Caco-2 (cell line): Measurements from ENCODE around the gene MIPEP. TPM values are rescaled to one million over a fixed set of nuclear protein-coding genes. Genes with fewer than 3 reads are reported as not detected.

Experiments used
- BruUV-seq: library from RNA; stranded (reverse); fragments of 400-500 nt; replicated peaks from 2 replicates; lab custom pipeline; 2021; lab: Mats Ljungman, UMichigan
- CTCF ChIA-PET: fragments of 300-600 bp; sonication (Branson Sonifier 250); formaldehyde crosslinking; loops from one replicate; lab custom pipeline; 2022; ENCODE audit warnings: antibody characterized with exemption; lab: Charles Lee
- POLR2A ChIA-PET: fragments of 300-600 bp; sonication (Branson Sonifier 250); formaldehyde crosslinking; loops from one replicate; lab custom pipeline; 2022; ENCODE audit warnings: antibody characterized with exemption; lab: Charles Lee
- DNase-seq, 2 experiments: peaks; one replicate each; pipeline versions ENCODE4 v3.0.0 to v3.0.0-alpha.2; 2020 to 2022
- H3K27me3 ChIP-seq: replicated peaks from 2 replicates; pipeline ENCODE4 v1.6.0; 2011; ENCODE audit warnings: low read length; ENCODE audit not compliant: control insufficient read depth, insufficient read depth
- H3K36me3 ChIP-seq: 2 replicates; pipeline ENCODE4 v1.5.1; 2011; ENCODE audit warnings: low read length; ENCODE audit not compliant: control insufficient read depth, insufficient read depth
- H3K4me1 ChIP-seq: fragments of 250-450 bp; sonication (Bioruptor Pico); 2 replicates; pipeline ENCODE4 v1.5.1; 2020; ENCODE audit warnings: mild to moderate bottlenecking
- H3K4me3 ChIP-seq: 2 replicates; pipeline ENCODE4 v1.5.1; 2011; ENCODE audit warnings: low read depth, mild to moderate bottlenecking, control low read depth, low read length
- H3K9me3 ChIP-seq: fragments of 250-450 bp; sonication (Bioruptor Pico); 2 replicates; pipeline ENCODE4 v1.5.1; 2020; ENCODE audit warnings: mild to moderate bottlenecking, moderate library complexity
- H3K27ac Mint-ChIP-seq: one replicate; pipeline ENCODE4 v1.8.0; 2022; ENCODE audit warnings: mixed read lengths; ENCODE audit not compliant: unreplicated experiment
- H3K27me3 Mint-ChIP-seq: one replicate; pipeline ENCODE4 v1.8.0; 2022; ENCODE audit warnings: mixed read lengths; ENCODE audit not compliant: insufficient read depth, unreplicated experiment
- H3K36me3 Mint-ChIP-seq: one replicate; pipeline ENCODE4 v1.8.0; 2022; ENCODE audit warnings: mild to moderate bottlenecking, mixed read lengths; ENCODE audit not compliant: insufficient read depth, unreplicated experiment
- H3K4me1 Mint-ChIP-seq: one replicate; pipeline ENCODE4 v1.8.0; 2022; ENCODE audit warnings: low read depth, mixed read lengths; ENCODE audit not compliant: unreplicated experiment
- H3K4me3 Mint-ChIP-seq: one replicate; pipeline ENCODE4 v1.8.0; 2022; ENCODE audit warnings: mild to moderate bottlenecking, moderate library complexity, mixed read lengths; ENCODE audit not compliant: unreplicated experiment
- H3K9me3 Mint-ChIP-seq: one replicate; pipeline ENCODE4 v1.8.0; 2022; ENCODE audit warnings: mixed read lengths; ENCODE audit not compliant: unreplicated experiment
- intact Hi-C: fragments of 100-400 bp; cut with micrococcal nuclease; formaldehyde crosslinking; loops from one replicate; pipeline ENCODE4 v1.10.0; 2022; ENCODE audit not compliant: unreplicated experiment
- total RNA-seq: library from RNA; stranded (reverse); gene quantifications from 2 replicates; pipeline ENCODE4 v1.2.3, GENCODE V29; 2022
- TF ChIP-seq, protein P1 (sequence below), 2 experiments: fragments of 200-600 bp in 1 of 2; IDR thresholded peaks; 1 replicate in 1 of 2; 2 replicates in 1 of 2; pipeline versions ENCODE4 v1.5.1 to v1.8.0; 2011 to 2022; ENCODE audit warnings: antibody characterized with exemption in 1 of 2, control low read depth in 1 of 2, inconsistent platforms in 1 of 2, low read depth in 1 of 2, low read length in 1 of 2, mild to moderate bottlenecking in 1 of 2, moderate library complexity in 1 of 2; ENCODE audit not compliant: insufficient read depth in 1 of 2, severe bottlenecking in 1 of 2, unreplicated experiment in 1 of 2

Gene MIPEP
- total RNA-seq, 1 experiment from 2014 or later, result 40.6 TPM

DNA sequence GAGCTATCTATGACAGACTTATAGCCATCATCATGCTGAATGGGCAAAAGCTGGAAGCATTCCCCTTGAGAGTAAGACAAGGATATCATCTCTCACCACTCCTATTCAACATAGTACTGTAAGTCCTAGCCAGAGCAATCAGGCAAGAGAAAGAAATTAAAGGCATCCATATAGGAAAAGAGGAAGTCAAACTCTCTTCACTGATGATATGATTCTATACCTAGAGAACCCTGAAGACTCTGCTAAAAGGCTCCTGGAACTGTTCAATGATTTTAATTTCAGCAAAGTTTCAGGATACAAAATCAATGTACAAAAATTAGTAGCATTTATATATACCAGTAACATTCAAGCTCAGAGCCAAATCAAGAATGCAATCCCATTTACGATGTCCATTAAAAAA lies 29.8 kb upstream of the MIPEP start:
- no peak for DNase-seq
- Mint-ChIP-seq H3K27ac (no peak overlapping the region), H3K4me1 (no peaks in the 10 kb centered on the region), H3K9me3 (no peaks in the 10 kb centered on the region), H3K4me3 (no peak overlapping the region), H3K36me3 (no peaks in the 10 kb centered on the region), H3K27me3 (peaks cover 26% of the 10 kb centered on the region)
- Histone ChIP-seq H3K36me3 (no peaks in the 10 kb centered on the region), H3K9me3 (no peaks in the 10 kb centered on the region), H3K4me3 (no peak overlapping the region), H3K27me3 (no peaks in the 10 kb centered on the region), H3K4me1 (no peaks in the 10 kb centered on the region; the same call in 1 of the 2 replicates)
- POLR2A ChIA-PET, result no interaction called here
- CTCF ChIA-PET, result no interaction called here
- no TSS peak for BruUV-seq
- intact Hi-C loops, result no loop called here
- TF ChIP-seq, protein P1, sequence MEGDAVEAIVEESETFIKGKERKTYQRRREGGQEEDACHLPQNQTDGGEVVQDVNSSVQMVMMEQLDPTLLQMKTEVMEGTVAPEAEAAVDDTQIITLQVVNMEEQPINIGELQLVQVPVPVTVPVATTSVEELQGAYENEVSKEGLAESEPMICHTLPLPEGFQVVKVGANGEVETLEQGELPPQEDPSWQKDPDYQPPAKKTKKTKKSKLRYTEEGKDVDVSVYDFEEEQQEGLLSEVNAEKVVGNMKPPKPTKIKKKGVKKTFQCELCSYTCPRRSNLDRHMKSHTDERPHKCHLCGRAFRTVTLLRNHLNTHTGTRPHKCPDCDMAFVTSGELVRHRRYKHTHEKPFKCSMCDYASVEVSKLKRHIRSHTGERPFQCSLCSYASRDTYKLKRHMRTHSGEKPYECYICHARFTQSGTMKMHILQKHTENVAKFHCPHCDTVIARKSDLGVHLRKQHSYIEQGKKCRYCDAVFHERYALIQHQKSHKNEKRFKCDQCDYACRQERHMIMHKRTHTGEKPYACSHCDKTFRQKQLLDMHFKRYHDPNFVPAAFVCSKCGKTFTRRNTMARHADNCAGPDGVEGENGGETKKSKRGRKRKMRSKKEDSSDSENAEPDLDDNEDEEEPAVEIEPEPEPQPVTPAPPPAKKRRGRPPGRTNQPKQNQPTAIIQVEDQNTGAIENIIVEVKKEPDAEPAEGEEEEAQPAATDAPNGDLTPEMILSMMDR (IDR thresholded peaks at IDR 0.05; ENCODE audit: insufficient read depth in 1 of 2, low read depth in 1 of 2, low read length in 1 of 2, severe bottlenecking in 1 of 2, unreplicated experiment in 1 of 2), result no peak

DNA sequence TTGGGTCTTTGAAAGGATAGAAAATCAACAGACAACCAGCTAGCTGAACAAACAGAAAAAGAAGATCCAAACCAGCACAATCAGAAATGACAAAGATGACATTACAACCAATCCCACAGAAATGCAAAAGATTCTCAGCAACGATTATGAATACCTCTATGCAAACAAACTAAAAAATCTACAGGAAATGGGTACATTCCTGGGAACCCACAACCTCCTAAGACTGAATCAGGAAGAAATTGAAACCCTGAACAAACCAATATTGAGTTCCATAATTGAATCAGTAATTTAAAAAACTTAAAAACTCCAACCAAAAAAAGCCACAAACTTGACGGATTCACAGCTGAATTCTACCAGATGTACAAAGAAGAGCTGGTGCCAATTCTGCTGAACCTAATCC lies 29.0 kb upstream of the MIPEP start:
- H3K36me3 Mint-ChIP-seq, result no peaks in the 10 kb centered on the region
- Histone ChIP-seq H3K27me3 (no peaks in the 10 kb centered on the region), H3K4me3 (no peak overlapping the region), H3K4me1 (no peaks in the 10 kb centered on the region; the same call in 1 of the 2 replicates), H3K36me3 (no peaks in the 10 kb centered on the region), H3K9me3 (no peaks in the 10 kb centered on the region)
- no peak overlapping the region for H3K4me3 Mint-ChIP-seq
- BruUV-seq, result no TSS peak
- intact Hi-C loops, result no loop called here
- H3K27me3 Mint-ChIP-seq, result peaks cover 26% of the 10 kb centered on the region
- H3K9me3 Mint-ChIP-seq, result no peaks in the 10 kb centered on the region
- ChIA-PET POLR2A (no interaction called here), CTCF (no interaction called here)
- H3K4me1 Mint-ChIP-seq, result no peaks in the 10 kb centered on the region
- no peak overlapping the region for H3K27ac Mint-ChIP-seq
- no peak for DNase-seq
- TF ChIP-seq, protein P1 (IDR thresholded peaks at IDR 0.05; ENCODE audit: insufficient read depth in 1 of 2, low read depth in 1 of 2, low read length in 1 of 2, severe bottlenecking in 1 of 2, unreplicated experiment in 1 of 2), result no peak

DNA sequence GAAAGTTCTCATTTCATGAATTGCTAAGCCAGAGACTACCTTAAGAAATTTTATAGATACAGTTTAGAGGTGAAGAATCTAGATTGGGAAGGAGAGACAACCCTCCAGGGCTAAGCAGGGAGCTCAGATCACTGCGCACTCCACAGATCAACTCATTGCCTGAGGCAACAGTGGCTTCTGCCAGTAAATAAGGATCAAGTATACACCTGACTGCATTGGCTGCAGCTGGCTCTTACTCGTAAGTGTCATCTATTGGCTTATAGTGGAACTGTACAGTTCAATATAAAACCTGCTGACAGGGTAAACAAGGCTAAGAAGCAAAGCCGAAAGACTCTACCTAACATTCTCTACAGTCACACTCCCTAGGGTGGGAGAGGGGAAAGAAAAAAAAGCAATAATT lies 26.1 kb upstream of the MIPEP start:
- no peak for DNase-seq
- no TSS peak for BruUV-seq
- Mint-ChIP-seq H3K9me3 (no peaks in the 10 kb centered on the region), H3K27ac (no peak overlapping the region), H3K4me3 (no peak overlapping the region), H3K27me3 (peaks cover 29% of the 10 kb centered on the region), H3K4me1 (peaks cover 7% of the 10 kb centered on the region), H3K36me3 (no peaks in the 10 kb centered on the region)
- intact Hi-C loops, result no loop called here
- TF ChIP-seq, protein P1 (IDR thresholded peaks at IDR 0.05; ENCODE audit: insufficient read depth in 1 of 2, low read depth in 1 of 2, low read length in 1 of 2, severe bottlenecking in 1 of 2, unreplicated experiment in 1 of 2), result peak in 1 of 2 experiments; percentile 5
- POLR2A ChIA-PET, result interaction anchor here (0.6 kb wide), 1 partner anchor 116 kb away, joined by 3 read pairs; no protein-coding TSS in a partner anchor
- Histone ChIP-seq H3K4me1 (peaks cover 2% of the 10 kb centered on the region), H3K27me3 (no peaks in the 10 kb centered on the region), H3K9me3 (no peaks in the 10 kb centered on the region), H3K4me3 (no peak overlapping the region), H3K36me3 (no peaks in the 10 kb centered on the region)
- CTCF ChIA-PET, result interaction anchor here (0.6 kb wide), 1 partner anchor 128 kb away, joined by 4 read pairs; no protein-coding TSS in a partner anchor
